ENCODE results near the gene PDGFRB. TPM values are rescaled to one million over a fixed set of nuclear protein-coding genes. Genes with fewer than 3 reads are reported as not detected.

The PDGFRB gene
- total and polyA plus RNA-seq, 7 donors, result 14.6 to 56.0 (median 34.0) TPM

DNA sequence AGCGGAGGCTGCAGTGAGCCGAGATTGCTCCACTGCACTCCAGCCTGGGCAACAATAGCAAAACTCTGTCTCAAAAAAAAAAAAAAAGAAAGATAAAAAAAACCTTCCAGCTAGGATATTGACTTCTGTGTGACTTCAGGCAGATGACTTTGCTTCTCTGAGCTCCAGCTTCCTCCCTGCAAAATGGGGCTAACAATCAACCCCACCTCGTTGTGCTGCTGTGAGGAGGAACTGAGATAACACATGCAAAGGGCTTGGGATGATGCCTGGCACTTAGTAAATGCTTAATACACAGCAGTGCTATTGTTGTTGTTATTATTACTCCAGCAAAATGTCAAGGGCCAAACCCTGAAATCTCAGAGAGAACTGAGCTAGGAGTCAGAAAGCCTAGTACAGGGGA, 7.4 kb upstream of the PDGFRB start:
- Histone ChIP-seq H3K4me3 (no peak overlapping the region), H3K9me3 (no peaks in the 10 kb centered on the region), H3K36me3 (ENCODE audit: insufficient read depth in 1 of 2, low read depth in 1 of 2) (no peaks in the 10 kb centered on the region), H3K27ac (peak overlapping the region; percentile 41), H3K27me3 (ENCODE audit: insufficient read depth in 3 of 3, low read length in 2 of 3) (no peaks in the 10 kb centered on the region), H3K4me1 (peaks cover 18% of the 10 kb centered on the region)
- intact Hi-C loops (cut with DNase I), result loop anchor here (5.0 to 10.0 kb wide), 2 partner anchors 189 to 192 kb away; partner anchors contain the start of gene TCOF1 (in 1 of the 2)
- TF ChIP-seq CTCF (IDR thresholded peaks at IDR 0.05), result no peak
- 68 to 80% (median 71%) methylated on average over 3 of the region's 3 CpGs for WGBS, 3 donors
- DNase-seq (no peak), ATAC-seq (no peak)

DNA sequence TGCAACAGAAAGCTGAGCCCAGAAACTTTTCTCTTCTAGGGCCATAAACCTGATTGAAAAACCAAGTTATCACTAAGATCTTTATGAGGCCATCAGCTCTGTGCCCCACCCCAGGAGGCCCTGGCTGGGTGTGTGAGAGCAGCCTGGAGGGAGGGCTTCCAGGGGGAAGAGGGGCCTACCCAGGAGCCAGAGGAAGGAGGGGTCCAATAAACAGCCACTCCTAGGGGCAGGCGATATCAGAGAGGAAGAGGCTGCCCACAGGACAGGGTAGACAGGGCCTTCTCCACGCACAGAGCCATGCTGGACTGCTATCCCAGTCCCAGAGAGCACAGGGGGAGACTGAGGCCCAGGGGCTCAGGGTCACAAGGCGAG, 6.5 kb upstream of the PDGFRB start:
- DNase-seq (no peak), ATAC-seq (no peak)
- intact Hi-C loops (cut with DNase I), result loop anchor here (5.0 to 10.0 kb wide), 2 partner anchors 190 to 193 kb away; partner anchors contain the start of gene TCOF1 (in 1 of the 2)
- peak overlapping the region; percentile 55 for H3K27ac ChIP-seq
- no peak overlapping the region for H3K4me3 ChIP-seq
- H3K4me1 ChIP-seq, result peaks cover 18% of the 10 kb centered on the region
- WGBS, 3 donors, result 90 to 99% (median 97%) methylated on average over 3 of the region's 3 CpGs
- no peaks in the 10 kb centered on the region for H3K36me3 ChIP-seq (ENCODE audit: insufficient read depth in 1 of 2, low read depth in 1 of 2)
- no peaks in the 10 kb centered on the region for H3K27me3 ChIP-seq (ENCODE audit: insufficient read depth in 3 of 3, low read length in 2 of 3)
- TF ChIP-seq CTCF (IDR thresholded peaks at IDR 0.05), result no peak
- no peaks in the 10 kb centered on the region for H3K9me3 ChIP-seq

- Histone ChIP-seq H3K4me3 (no peak overlapping the region), H3K36me3 (ENCODE audit: insufficient read depth in 1 of 2, low read depth in 1 of 2) (no peaks in the 10 kb centered on the region), H3K4me1 (peaks cover 19% of the 10 kb centered on the region), H3K9me3 (no peaks in the 10 kb centered on the region), H3K27me3 (ENCODE audit: insufficient read depth in 3 of 3, low read length in 2 of 3) (no peaks in the 10 kb centered on the region), H3K27ac (peak overlapping the region; percentile 55)
- ATAC-seq (peak; percentile 80 to 92 (median 88)), DNase-seq (peak; percentile 85 to 92)
- 38 to 53% (median 51%) methylated on average over 14 of the region's 14 CpGs for WGBS, 3 donors
- peak; percentile 98 for TF ChIP-seq CTCF (IDR thresholded peaks at IDR 0.05)
- intact Hi-C loops (cut with DNase I), result loop anchor here (1.0 to 10.0 kb wide), 4 partner anchors 55 to 193 kb away; partner anchors contain the start of gene TCOF1 (in 1 of the 2)
Measured at GRCh38 chr5:150161242-150162141, 5.8 kb upstream of the PDGFRB start.

- Histone ChIP-seq H3K27me3 (ENCODE audit: insufficient read depth in 3 of 3, low read length in 2 of 3) (no peaks in the 10 kb centered on the region), H3K27ac (peak overlapping the region; percentile 66), H3K36me3 (ENCODE audit: insufficient read depth in 1 of 2, low read depth in 1 of 2) (no peaks in the 10 kb centered on the region), H3K4me1 (peaks cover 21% of the 10 kb centered on the region), H3K4me3 (no peak overlapping the region), H3K9me3 (no peaks in the 10 kb centered on the region)
- ATAC-seq (no peak), DNase-seq (no peak)
- no peak for TF ChIP-seq CTCF (IDR thresholded peaks at IDR 0.05)
- intact Hi-C loops (cut with DNase I), result loop anchor here (1.0 to 10.0 kb wide), 4 partner anchors 56 to 194 kb away; partner anchors contain the start of gene TCOF1 (in 1 of the 2)
- 73 to 83% (median 78%) methylated on average over 5 of the region's 5 CpGs for WGBS, 3 donors
Measured at GRCh38 chr5:150160448-150161081, 4.9 kb upstream of the PDGFRB start.
